Prostate gland (tissue), 2 donors: ENCODE results near the gene CCDC192.

Source experiments
- POLR2AphosphoS5 ChIP-seq: sonication (generic); formaldehyde crosslinking; IDR thresholded peaks from one replicate; pipeline ENCODE4 v1.6.1; 2017; ENCODE audit warnings: antibody characterized with exemption
- TF ChIP-seq, protein P1 (sequence below), 4 experiments: fragments of 200-600 bp in 2 of 4; fragments of 450-650 bp in 2 of 4; sonication (generic) in 2 of 4; IDR thresholded peaks; 1 replicate in 3 of 4; 2 replicates in 1 of 4; pipeline ENCODE4 v1.5.1; 2016 to 2019; ENCODE audit warnings: antibody characterized with exemption in 4 of 4, mild to moderate bottlenecking in 2 of 4, moderate library complexity in 2 of 4

DNA sequence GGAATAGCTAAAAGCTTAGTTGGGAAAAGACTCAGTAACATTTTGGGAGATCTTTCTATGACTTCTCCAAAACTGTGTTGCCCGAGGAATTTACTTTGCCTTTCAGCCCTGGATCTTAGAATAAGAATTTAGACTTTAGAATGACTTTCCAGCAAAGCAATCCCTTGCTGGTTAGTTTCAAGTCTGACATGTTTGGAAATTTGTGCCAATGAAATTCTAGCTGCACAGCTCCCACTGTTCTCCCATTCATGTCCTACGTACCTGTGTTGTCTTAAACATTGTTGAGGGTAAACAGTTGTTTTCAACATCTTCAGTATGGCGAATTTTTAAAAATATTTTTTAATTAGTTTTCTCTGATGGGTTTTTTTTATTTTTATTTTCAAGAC is 111.4 kb downstream of the CCDC192 start:
- TF ChIP-seq, protein P1, sequence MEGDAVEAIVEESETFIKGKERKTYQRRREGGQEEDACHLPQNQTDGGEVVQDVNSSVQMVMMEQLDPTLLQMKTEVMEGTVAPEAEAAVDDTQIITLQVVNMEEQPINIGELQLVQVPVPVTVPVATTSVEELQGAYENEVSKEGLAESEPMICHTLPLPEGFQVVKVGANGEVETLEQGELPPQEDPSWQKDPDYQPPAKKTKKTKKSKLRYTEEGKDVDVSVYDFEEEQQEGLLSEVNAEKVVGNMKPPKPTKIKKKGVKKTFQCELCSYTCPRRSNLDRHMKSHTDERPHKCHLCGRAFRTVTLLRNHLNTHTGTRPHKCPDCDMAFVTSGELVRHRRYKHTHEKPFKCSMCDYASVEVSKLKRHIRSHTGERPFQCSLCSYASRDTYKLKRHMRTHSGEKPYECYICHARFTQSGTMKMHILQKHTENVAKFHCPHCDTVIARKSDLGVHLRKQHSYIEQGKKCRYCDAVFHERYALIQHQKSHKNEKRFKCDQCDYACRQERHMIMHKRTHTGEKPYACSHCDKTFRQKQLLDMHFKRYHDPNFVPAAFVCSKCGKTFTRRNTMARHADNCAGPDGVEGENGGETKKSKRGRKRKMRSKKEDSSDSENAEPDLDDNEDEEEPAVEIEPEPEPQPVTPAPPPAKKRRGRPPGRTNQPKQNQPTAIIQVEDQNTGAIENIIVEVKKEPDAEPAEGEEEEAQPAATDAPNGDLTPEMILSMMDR (IDR thresholded peaks at IDR 0.05): no peak
- TF ChIP-seq POLR2AphosphoS5: no peak
